Measurements from ENCODE around the gene OR4K2. TPM values are rescaled to one million over a fixed set of nuclear protein-coding genes. Genes with fewer than 3 reads are reported as not detected.

The OR4K2 gene
- total and polyA plus RNA-seq, 8 donors: not detected

DNA sequence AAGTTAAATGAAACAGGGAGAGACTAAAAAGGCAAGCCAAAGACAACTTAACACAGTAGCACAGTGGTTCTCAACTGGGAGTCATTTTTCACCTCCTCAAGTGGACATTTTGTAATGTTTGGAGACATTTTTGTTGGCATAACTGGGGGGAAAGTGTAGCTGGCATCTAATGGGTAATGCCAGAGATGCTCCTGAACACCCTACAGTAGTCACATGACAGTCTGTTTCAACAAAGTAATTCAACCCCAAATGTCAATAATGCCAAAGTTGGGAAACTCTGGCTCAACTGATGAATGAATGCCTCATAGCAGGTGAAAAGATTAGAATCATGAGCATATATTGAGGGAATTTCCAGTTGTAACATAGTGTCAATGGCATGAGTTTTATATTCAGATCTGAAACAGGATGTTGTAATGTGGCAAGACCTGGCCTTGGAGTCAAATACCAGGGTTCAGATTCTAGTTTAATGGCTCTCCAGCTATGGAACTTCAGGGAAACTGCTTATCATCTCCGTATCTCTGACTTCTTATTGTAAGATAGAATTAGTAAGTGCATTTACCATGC lies 43.1 kb downstream of the OR4K2 start:
- ATAC-seq (peak; percentile 29), DNase-seq (no peak)
- TF ChIP-seq, protein P1, sequence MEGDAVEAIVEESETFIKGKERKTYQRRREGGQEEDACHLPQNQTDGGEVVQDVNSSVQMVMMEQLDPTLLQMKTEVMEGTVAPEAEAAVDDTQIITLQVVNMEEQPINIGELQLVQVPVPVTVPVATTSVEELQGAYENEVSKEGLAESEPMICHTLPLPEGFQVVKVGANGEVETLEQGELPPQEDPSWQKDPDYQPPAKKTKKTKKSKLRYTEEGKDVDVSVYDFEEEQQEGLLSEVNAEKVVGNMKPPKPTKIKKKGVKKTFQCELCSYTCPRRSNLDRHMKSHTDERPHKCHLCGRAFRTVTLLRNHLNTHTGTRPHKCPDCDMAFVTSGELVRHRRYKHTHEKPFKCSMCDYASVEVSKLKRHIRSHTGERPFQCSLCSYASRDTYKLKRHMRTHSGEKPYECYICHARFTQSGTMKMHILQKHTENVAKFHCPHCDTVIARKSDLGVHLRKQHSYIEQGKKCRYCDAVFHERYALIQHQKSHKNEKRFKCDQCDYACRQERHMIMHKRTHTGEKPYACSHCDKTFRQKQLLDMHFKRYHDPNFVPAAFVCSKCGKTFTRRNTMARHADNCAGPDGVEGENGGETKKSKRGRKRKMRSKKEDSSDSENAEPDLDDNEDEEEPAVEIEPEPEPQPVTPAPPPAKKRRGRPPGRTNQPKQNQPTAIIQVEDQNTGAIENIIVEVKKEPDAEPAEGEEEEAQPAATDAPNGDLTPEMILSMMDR (IDR thresholded peaks at IDR 0.05): no peak
- intact Hi-C loops (cut with DNase I): no loop called here
- Histone ChIP-seq H3K27me3 (no peaks in the 10 kb centered on the region), H3K36me3 (no peaks in the 10 kb centered on the region), H3K4me3 (no peak overlapping the region), H3K4me1 (no peaks in the 10 kb centered on the region), H3K27ac (no peak overlapping the region), H3K9me3 (no peaks in the 10 kb centered on the region)

DNA sequence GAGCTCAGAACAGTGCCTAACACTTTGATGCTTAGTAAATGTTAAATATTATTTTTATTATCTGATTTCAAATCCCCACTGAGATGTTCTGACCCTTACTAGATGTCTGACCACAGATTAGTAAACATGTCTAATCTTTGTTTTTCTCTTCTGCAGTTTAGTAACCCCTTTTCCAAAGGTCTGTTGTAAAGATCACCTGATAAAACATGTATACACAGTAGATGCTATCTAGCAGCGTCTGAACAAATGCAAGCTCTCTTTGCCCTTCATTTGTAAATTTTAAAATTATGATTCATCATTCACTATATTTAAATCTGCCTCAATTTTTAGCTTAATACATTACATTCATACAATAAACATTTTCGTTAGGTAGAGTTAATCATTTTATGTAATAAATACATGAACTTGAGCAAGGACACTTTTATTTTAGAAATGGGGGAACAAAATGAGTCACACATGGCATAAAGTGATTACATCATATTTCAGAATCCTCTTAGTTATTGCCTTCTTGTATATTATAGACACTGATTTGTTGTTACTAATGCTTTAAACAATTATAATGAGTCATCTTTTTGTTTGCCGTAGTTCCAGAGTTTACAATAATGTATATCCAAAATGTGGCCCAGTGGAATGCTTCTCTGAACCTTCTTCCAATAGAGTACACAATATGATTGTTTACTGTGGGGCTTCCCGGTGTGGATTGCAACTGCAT lies 43.8 kb downstream of the OR4K2 start:
- H3K27me3 ChIP-seq: no peaks in the 10 kb centered on the region
- TF ChIP-seq, protein P1 (IDR thresholded peaks at IDR 0.05): no peak
- H3K9me3 ChIP-seq: no peaks in the 10 kb centered on the region
- H3K4me3 ChIP-seq: no peak overlapping the region
- H3K4me1 ChIP-seq: no peaks in the 10 kb centered on the region
- intact Hi-C loops (cut with DNase I): no loop called here
- ATAC-seq (no peak), DNase-seq (no peak)
- no peak overlapping the region for H3K27ac ChIP-seq
- H3K36me3 ChIP-seq: no peaks in the 10 kb centered on the region

GRCh38 chr14:19920021-19920657 lies 45.2 kb downstream of the OR4K2 start, which contains the start of gene OR4K5:
OR4K5 (plus strand) TSS chr14:19920607; CDS start chr14:19920607, 0 bp downstream.
- ATAC-seq (no peak), DNase-seq (no peak)
- Histone ChIP-seq H3K36me3 (no peaks in the 10 kb centered on the region), H3K4me3 (no peak within 1 kb of the TSS), H3K27ac (no peak within 1 kb of the TSS), H3K27me3 (no peaks in the 10 kb centered on the region), H3K9me3 (no peaks in the 10 kb centered on the region), H3K4me1 (no peaks in the 10 kb centered on the region)
- TF ChIP-seq, protein P1 (IDR thresholded peaks at IDR 0.05): no peak
- intact Hi-C loops (cut with DNase I): no loop called here

DNA sequence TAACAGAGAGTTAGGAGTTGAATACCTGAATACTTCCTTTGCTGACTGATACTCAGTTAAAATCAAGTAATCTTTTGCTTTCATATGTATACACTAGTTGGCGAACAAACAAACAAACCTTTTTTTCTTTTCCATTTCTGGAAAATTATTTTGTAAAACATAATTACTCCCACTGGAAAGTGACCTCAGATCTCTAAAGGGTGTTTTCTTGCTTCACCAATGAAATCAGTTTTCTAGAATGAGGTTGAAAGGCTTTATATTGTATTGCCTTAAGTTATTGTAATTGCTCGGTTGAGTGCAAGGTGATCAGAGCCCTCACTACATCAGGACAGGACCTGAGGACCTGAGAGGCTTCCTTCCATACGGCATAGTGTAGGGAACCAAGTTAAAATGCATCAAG lies 55.7 kb downstream of the OR4K2 start, which contains the start of gene OR4K1:
Gene OR4K1, plus strand, starts transcription at position 301 of the 400 bp plus-strand sequence. CDS start 4,750 bp downstream, outside the sequence.
- TF ChIP-seq, protein P1 (IDR thresholded peaks at IDR 0.05): no peak
- ATAC-seq: no peak
- H3K27ac ChIP-seq: no peak within 1 kb of the TSS
- H3K36me3 ChIP-seq: no peaks in the 10 kb centered on the region
- DNase-seq: no peak
- H3K27me3 ChIP-seq: no peaks in the 10 kb centered on the region
- intact Hi-C loops (cut with DNase I): no loop called here
- H3K4me1 ChIP-seq: no peaks in the 10 kb centered on the region
- no peak within 1 kb of the TSS for H3K4me3 ChIP-seq
- H3K9me3 ChIP-seq: no peaks in the 10 kb centered on the region

Other genes with a start within 250 kb of the OR4K2 start
- not detected for gene OR11H2, start 161.3 kb upstream of the OR4K2 start, total RNA-seq
- gene OR11H2, start 161.3 kb upstream of the OR4K2 start, polyA plus RNA-seq (ENCODE audit: insufficient read length in 6 of 6): not detected
- gene OR4Q3, start 131.6 kb upstream of the OR4K2 start, total RNA-seq: not detected
- not detected for gene OR4Q3, start 131.6 kb upstream of the OR4K2 start, polyA plus RNA-seq (ENCODE audit: insufficient read length in 6 of 6)
- not detected for gene OR4M1, start 101.6 kb upstream of the OR4K2 start, total RNA-seq
- gene OR4M1, start 101.6 kb upstream of the OR4K2 start, polyA plus RNA-seq (ENCODE audit: insufficient read length in 6 of 6): not detected
- not detected for gene OR4N2, start 71.4 kb upstream of the OR4K2 start, total RNA-seq
- gene OR4N2, start 71.4 kb upstream of the OR4K2 start, polyA plus RNA-seq (ENCODE audit: insufficient read length in 6 of 6): not detected
- gene OR4K5, start 45.5 kb downstream of the OR4K2 start, total RNA-seq: not detected
- not detected for gene OR4K5, start 45.5 kb downstream of the OR4K2 start, polyA plus RNA-seq (ENCODE audit: insufficient read length in 6 of 6)
- gene OR4K1, start 55.8 kb downstream of the OR4K2 start, total RNA-seq: not detected
- not detected for gene OR4K1, start 55.8 kb downstream of the OR4K2 start, polyA plus RNA-seq (ENCODE audit: insufficient read length in 6 of 6)
- not detected for gene OR4K15, start 100.4 kb downstream of the OR4K2 start, total RNA-seq
- not detected for gene OR4K15, start 100.4 kb downstream of the OR4K2 start, polyA plus RNA-seq (ENCODE audit: insufficient read length in 6 of 6)
- gene OR4Q2, start 127.0 kb downstream of the OR4K2 start, total RNA-seq: not detected
- not detected for gene OR4Q2, start 127.0 kb downstream of the OR4K2 start, polyA plus RNA-seq (ENCODE audit: insufficient read length in 6 of 6)
- not detected for gene OR4K14, start 144.2 kb downstream of the OR4K2 start, total RNA-seq
- not detected for gene OR4K14, start 144.2 kb downstream of the OR4K2 start, polyA plus RNA-seq (ENCODE audit: insufficient read length in 6 of 6)
- not detected for gene OR4K13, start 160.9 kb downstream of the OR4K2 start, total RNA-seq
- under 1 TPM in 2 of 6 donors, not detected in 4; 0.03 TPM for gene OR4K13, start 160.9 kb downstream of the OR4K2 start, polyA plus RNA-seq (ENCODE audit: insufficient read length in 6 of 6)
- gene OR4L1, start 184.9 kb downstream of the OR4K2 start, total RNA-seq: not detected
- gene OR4L1, start 184.9 kb downstream of the OR4K2 start, polyA plus RNA-seq (ENCODE audit: insufficient read length in 6 of 6): not detected
- not detected for gene OR4K17, start 235.6 kb downstream of the OR4K2 start, total RNA-seq
- gene OR4K17, start 235.6 kb downstream of the OR4K2 start, polyA plus RNA-seq (ENCODE audit: insufficient read length in 6 of 6): under 1 TPM; 0.03 to 0.11 (median 0.08) TPM